Neural cell (in vitro differentiated cells): ENCODE data around the gene PXDN. TPM values are rescaled to one million over a fixed set of nuclear protein-coding genes. Genes with fewer than 3 reads are reported as not detected.

Source experiments
- H2AFZ ChIP-seq: fragments of 200-600, 300-800 bp; sonication (generic), shearing (Covaris generic); 2 replicates; pipeline ENCODE4 v1.6.0; 2014; ENCODE audit warnings: low read depth, mild to moderate bottlenecking, antibody characterized with exemption, low read length, moderate library complexity
- H3F3A ChIP-seq: fragments of 200-600 bp; shearing (Covaris generic); 2 replicates; pipeline ENCODE4 v1.6.1; 2016; ENCODE audit warnings: mild to moderate bottlenecking, moderate library complexity, mixed read lengths, antibody characterized with exemption, low read length; ENCODE audit not compliant: insufficient read depth, poor library complexity, severe bottlenecking
- H3K27ac ChIP-seq: fragments of 200-600, 300-800 bp; sonication (generic), shearing (Covaris generic); 2 replicates; pipeline ENCODE4 v1.5.1; 2014; ENCODE audit warnings: mild to moderate bottlenecking, low read length, moderate library complexity
- H3K27me3 ChIP-seq: fragments of 300-800, 200-600 bp; sonication (generic), shearing (Covaris generic); 2 replicates; pipeline ENCODE4 v1.6.0; 2014; ENCODE audit warnings: mild to moderate bottlenecking, low read depth, low read length, moderate library complexity; ENCODE audit not compliant: insufficient read depth
- H3K36me3 ChIP-seq: fragments of 300-800, 200-600 bp; sonication (generic), shearing (Covaris generic); 2 replicates; pipeline ENCODE4 v1.5.1; 2014; ENCODE audit warnings: mild to moderate bottlenecking, antibody characterized with exemption, low read length, moderate library complexity; ENCODE audit not compliant: insufficient read depth
- H3K4me2 ChIP-seq: fragments of 300-800, 200-600 bp; sonication (generic), shearing (Covaris generic); 2 replicates; pipeline ENCODE4 v1.6.0; 2014; ENCODE audit warnings: mild to moderate bottlenecking, low read length
- H3K4me3 ChIP-seq: fragments of 300-800, 200-600 bp; sonication (generic), shearing (Covaris generic); 2 replicates; pipeline ENCODE4 v1.5.1; 2014; ENCODE audit warnings: mild to moderate bottlenecking, low read length, moderate library complexity
- H3K79me2 ChIP-seq: fragments of 200-600 bp; shearing (Covaris generic); replicated peaks from 2 replicates; pipeline ENCODE4 v1.6.0; 2014; ENCODE audit warnings: mild to moderate bottlenecking, low read length, moderate library complexity; ENCODE audit not compliant: insufficient read depth
- H3K9ac ChIP-seq: fragments of 300-800, 200-600 bp; sonication (generic), shearing (Covaris generic); 2 replicates; pipeline ENCODE4 v1.6.1; 2016; ENCODE audit warnings: mild to moderate bottlenecking, low read length, mixed read lengths
- H3K9me2 ChIP-seq: fragments of 200-600 bp; shearing (Covaris generic); 2 replicates; pipeline ENCODE4 v1.6.1; 2016; ENCODE audit warnings: mild to moderate bottlenecking, low read length, mixed read lengths; ENCODE audit not compliant: insufficient read depth
- H3K9me3 ChIP-seq: fragments of 200-600, 300-800 bp; sonication (generic), shearing (Covaris generic); 2 replicates; pipeline ENCODE4 v1.6.1; 2016; ENCODE audit warnings: mild to moderate bottlenecking, mixed run types, low read length, moderate library complexity, mixed read lengths
- H4K20me1 ChIP-seq: fragments of 200-600 bp; shearing (Covaris generic); 2 replicates; pipeline ENCODE4 v1.6.1; 2016; ENCODE audit warnings: mild to moderate bottlenecking, mixed run types; ENCODE audit not compliant: insufficient read depth
- EP300 ChIP-seq: fragments of 450-650 bp; conservative IDR thresholded peaks from 2 replicates; pipeline ENCODE4 v1.6.1; 2014; ENCODE audit warnings: antibody characterized with exemption, mild to moderate bottlenecking, moderate library complexity; ENCODE audit not compliant: poor library complexity, severe bottlenecking
- EZH2 ChIP-seq: fragments of 200-600, 300-800 bp; shearing (Covaris generic), sonication (generic); IDR thresholded peaks from 2 replicates; pipeline ENCODE4 v1.6.1; 2014; ENCODE audit warnings: antibody characterized with exemption, low read length, borderline replicate concordance, mild to moderate bottlenecking; ENCODE audit not compliant: insufficient read depth, poor library complexity, severe bottlenecking
- MXI1 ChIP-seq: fragments of 450-650 bp; conservative IDR thresholded peaks from 2 replicates; pipeline ENCODE4 v1.6.1; 2014; ENCODE audit warnings: antibody characterized with exemption, mild to moderate bottlenecking; ENCODE audit not compliant: poor library complexity, severe bottlenecking
- POLR2AphosphoS5 ChIP-seq: IDR thresholded peaks from 2 replicates; pipeline ENCODE4 v1.6.1; 2012
- RAD21 ChIP-seq: fragments of 450-650 bp; conservative IDR thresholded peaks from 2 replicates; pipeline ENCODE4 v1.6.1; 2014; ENCODE audit warnings: antibody characterized with exemption, mild to moderate bottlenecking, moderate library complexity
- SMC3 ChIP-seq: fragments of 450-650 bp; conservative IDR thresholded peaks from 2 replicates; pipeline ENCODE4 v1.6.1; 2014; ENCODE audit warnings: antibody characterized with exemption, mild to moderate bottlenecking, moderate library complexity; ENCODE audit not compliant: poor library complexity
- TAF1 ChIP-seq: IDR thresholded peaks from 2 replicates; pipeline ENCODE4 v1.6.1; 2012; ENCODE audit warnings: low read depth
- polyA plus RNA-seq: library from polyadenylated mRNA; depleted of rRNA; stranded (reverse); fragments of >200 nt; gene quantifications from 2 replicates; pipeline ENCODE4 v1.2.3, GENCODE V29; 2014
- TF ChIP-seq, protein P1 (sequence below): IDR thresholded peaks from 2 replicates; pipeline ENCODE4 v1.6.1; 2012; ENCODE audit warnings: borderline replicate concordance
- TF ChIP-seq, protein P2 (sequence below): fragments of 450-650 bp; IDR thresholded peaks from 2 replicates; pipeline ENCODE4 v1.5.1; 2014; ENCODE audit warnings: antibody characterized with exemption, mild to moderate bottlenecking, moderate library complexity; ENCODE audit not compliant: poor library complexity, severe bottlenecking

The PXDN gene
- polyA plus RNA-seq, 1 donor from 2014 or later = 181 TPM

DNA sequence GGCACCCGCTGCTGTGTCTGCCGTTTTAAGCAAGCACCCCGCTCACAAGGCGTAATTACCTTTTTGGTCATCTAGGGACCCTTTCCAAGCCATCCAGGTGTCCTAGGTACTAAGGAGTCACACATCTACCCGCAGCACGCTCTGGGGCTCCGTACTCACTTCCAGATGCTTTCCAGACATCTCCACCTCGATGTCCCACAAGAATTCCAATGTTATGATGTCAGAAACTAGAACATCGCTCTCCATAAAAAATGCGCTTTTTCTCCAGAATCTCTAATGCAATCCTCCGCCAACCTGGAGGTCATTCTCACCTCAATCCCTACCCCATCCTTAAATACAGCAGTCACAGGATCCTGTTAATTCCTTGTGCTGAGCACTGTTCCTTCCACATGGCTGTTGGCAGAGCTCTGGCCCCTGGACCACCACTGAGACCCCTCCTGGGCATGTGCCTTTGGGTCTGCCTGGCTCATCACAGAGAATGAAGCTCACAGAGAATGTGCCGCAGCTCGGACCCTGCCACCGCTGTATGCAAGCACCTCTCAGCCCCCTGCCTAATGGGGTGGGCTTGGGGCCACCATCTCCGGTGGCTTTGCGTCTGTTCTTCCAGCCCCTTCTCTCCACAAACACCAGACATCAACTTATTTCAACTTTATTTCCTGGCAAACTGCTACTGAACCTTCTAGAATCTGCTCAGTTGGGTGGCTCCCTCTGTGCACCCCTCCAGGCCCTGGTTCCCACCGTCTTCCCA lies 4.6 kb upstream of the PXDN start:
- H3K27me3 ChIP-seq = no peaks in the 10 kb centered on the region

DNA sequence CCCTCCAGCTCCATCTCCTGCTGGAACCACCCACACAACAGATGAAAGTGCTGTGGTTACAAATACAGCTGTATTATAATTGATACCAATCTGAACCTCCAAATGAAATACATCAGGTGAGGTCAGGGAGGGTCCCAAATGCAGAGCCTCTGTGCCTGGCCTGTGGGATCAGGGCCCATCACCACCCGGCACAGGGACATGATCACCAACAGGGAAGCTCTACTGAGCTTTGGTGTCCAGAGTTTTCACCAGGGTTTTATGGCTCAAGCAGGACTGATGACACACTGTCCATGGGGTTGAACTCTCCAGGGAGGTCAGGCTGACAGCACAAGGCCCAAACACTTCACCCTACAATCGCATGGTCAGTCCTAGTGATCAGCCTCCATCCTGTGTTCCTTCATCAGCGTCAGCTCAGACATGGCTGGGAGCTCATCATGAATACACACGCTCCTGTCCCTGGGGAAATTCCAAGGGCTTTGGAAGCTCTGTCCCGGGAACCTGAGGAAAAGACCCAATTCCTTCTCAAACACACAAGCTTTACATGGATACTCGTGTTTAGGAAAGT lies 3.9 kb upstream of the PXDN start:
- no peak overlapping the region for H3K4me2 ChIP-seq
- no peaks in the 10 kb centered on the region for H3K9me3 ChIP-seq
- H3F3A ChIP-seq = no peaks in the 10 kb centered on the region
- no peak overlapping the region for H3K4me3 ChIP-seq
- H4K20me1 ChIP-seq = no peaks in the 10 kb centered on the region
- no peaks in the 10 kb centered on the region for H3K9me2 ChIP-seq
- no peaks in the 10 kb centered on the region for H3K36me3 ChIP-seq
- peaks cover 10% of the 10 kb centered on the region for H3K79me2 ChIP-seq
- no peak overlapping the region for H3K9ac ChIP-seq
- H3K27me3 ChIP-seq = no peaks in the 10 kb centered on the region
- TF ChIP-seq POLR2AphosphoS5 (no peak), EZH2 (no peak), EP300 (no peak), TAF1 (no peak), MXI1 (no peak), SMC3 (no peak), RAD21 (no peak)
- TF ChIP-seq, protein P1, sequence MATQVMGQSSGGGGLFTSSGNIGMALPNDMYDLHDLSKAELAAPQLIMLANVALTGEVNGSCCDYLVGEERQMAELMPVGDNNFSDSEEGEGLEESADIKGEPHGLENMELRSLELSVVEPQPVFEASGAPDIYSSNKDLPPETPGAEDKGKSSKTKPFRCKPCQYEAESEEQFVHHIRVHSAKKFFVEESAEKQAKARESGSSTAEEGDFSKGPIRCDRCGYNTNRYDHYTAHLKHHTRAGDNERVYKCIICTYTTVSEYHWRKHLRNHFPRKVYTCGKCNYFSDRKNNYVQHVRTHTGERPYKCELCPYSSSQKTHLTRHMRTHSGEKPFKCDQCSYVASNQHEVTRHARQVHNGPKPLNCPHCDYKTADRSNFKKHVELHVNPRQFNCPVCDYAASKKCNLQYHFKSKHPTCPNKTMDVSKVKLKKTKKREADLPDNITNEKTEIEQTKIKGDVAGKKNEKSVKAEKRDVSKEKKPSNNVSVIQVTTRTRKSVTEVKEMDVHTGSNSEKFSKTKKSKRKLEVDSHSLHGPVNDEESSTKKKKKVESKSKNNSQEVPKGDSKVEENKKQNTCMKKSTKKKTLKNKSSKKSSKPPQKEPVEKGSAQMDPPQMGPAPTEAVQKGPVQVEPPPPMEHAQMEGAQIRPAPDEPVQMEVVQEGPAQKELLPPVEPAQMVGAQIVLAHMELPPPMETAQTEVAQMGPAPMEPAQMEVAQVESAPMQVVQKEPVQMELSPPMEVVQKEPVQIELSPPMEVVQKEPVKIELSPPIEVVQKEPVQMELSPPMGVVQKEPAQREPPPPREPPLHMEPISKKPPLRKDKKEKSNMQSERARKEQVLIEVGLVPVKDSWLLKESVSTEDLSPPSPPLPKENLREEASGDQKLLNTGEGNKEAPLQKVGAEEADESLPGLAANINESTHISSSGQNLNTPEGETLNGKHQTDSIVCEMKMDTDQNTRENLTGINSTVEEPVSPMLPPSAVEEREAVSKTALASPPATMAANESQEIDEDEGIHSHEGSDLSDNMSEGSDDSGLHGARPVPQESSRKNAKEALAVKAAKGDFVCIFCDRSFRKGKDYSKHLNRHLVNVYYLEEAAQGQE = no peak
- TF ChIP-seq, protein P2, sequence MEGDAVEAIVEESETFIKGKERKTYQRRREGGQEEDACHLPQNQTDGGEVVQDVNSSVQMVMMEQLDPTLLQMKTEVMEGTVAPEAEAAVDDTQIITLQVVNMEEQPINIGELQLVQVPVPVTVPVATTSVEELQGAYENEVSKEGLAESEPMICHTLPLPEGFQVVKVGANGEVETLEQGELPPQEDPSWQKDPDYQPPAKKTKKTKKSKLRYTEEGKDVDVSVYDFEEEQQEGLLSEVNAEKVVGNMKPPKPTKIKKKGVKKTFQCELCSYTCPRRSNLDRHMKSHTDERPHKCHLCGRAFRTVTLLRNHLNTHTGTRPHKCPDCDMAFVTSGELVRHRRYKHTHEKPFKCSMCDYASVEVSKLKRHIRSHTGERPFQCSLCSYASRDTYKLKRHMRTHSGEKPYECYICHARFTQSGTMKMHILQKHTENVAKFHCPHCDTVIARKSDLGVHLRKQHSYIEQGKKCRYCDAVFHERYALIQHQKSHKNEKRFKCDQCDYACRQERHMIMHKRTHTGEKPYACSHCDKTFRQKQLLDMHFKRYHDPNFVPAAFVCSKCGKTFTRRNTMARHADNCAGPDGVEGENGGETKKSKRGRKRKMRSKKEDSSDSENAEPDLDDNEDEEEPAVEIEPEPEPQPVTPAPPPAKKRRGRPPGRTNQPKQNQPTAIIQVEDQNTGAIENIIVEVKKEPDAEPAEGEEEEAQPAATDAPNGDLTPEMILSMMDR = no peak
- H2AFZ ChIP-seq = no peak overlapping the region
- no peak overlapping the region for H3K27ac ChIP-seq

More for the DNA sequence above, 4.6 kb upstream of the PXDN start:
- no peaks in the 10 kb centered on the region for H3K9me3 ChIP-seq
- no peak overlapping the region for H2AFZ ChIP-seq
- H3K9me2 ChIP-seq = no peaks in the 10 kb centered on the region
- no peak overlapping the region for H3K9ac ChIP-seq
- no peaks in the 10 kb centered on the region for H3K36me3 ChIP-seq
- TF ChIP-seq EP300 = no peak
- no peak for TF ChIP-seq SMC3
- TF ChIP-seq, protein P2 = no peak
- no peak for TF ChIP-seq MXI1
- TF ChIP-seq RAD21 = no peak
- TF ChIP-seq EZH2 = no peak
- TF ChIP-seq TAF1 = no peak
- no peak for TF ChIP-seq POLR2AphosphoS5
- TF ChIP-seq, protein P1 = no peak
- H3K4me3 ChIP-seq = no peak overlapping the region
- no peak overlapping the region for H3K27ac ChIP-seq
- H3K79me2 ChIP-seq = peaks cover 9% of the 10 kb centered on the region
- H3K4me2 ChIP-seq = no peak overlapping the region
- no peaks in the 10 kb centered on the region for H4K20me1 ChIP-seq
- no peaks in the 10 kb centered on the region for H3F3A ChIP-seq
